CD14-positive monocyte (primary cell): ENCODE measurements around the gene CNR1. TPM values are rescaled to one million over a fixed set of nuclear protein-coding genes. Genes with fewer than 3 reads are reported as not detected.

Source experiments
- DNase-seq, 3 donors: peaks; one replicate each; pipeline ENCODE4 v3.0.0-alpha.2; 2011 to 2022
- H2AFZ ChIP-seq: 2 replicates; pipeline ENCODE4 v1.6.0; 2012; ENCODE audit warnings: mild to moderate bottlenecking, low read depth, low read length, inconsistent platforms; ENCODE audit not compliant: insufficient read depth, poor library complexity, severe bottlenecking
- H3K27ac ChIP-seq, 2 donors: 1 replicate in 1 of 2; 2 replicates in 1 of 2; pipeline ENCODE4 v1.5.1; 2012 to 2013; ENCODE audit warnings: low read length in 2 of 2, control low read depth in 1 of 2, inconsistent platforms in 1 of 2, low read depth in 1 of 2, mild to moderate bottlenecking in 1 of 2
- H3K27me3 ChIP-seq, 2 donors: one replicate each; pipeline versions ENCODE4 v1.6.0 to v1.6.1; 2011 to 2013; ENCODE audit warnings: low read length in 2 of 2; ENCODE audit not compliant: control insufficient read depth in 2 of 2, insufficient read depth in 2 of 2
- H3K36me3 ChIP-seq, 2 donors: replicated peaks in 1 of 2; 1 replicate in 1 of 2; 2 replicates in 1 of 2; pipeline versions ENCODE4 v1.5.1 to v1.6.1; 2012 to 2013; ENCODE audit warnings: low read length in 2 of 2, control low read depth in 1 of 2, inconsistent platforms in 1 of 2, mild to moderate bottlenecking in 1 of 2; ENCODE audit not compliant: insufficient read depth in 2 of 2, control insufficient read depth in 1 of 2
- H3K4me1 ChIP-seq, 2 donors: 1 replicate in 1 of 2; 2 replicates in 1 of 2; pipeline versions ENCODE4 v1.5.1 to v1.6.1; 2012 to 2013; ENCODE audit warnings: low read length in 2 of 2, control low read depth in 1 of 2, inconsistent platforms in 1 of 2, mild to moderate bottlenecking in 1 of 2, moderate library complexity in 1 of 2; ENCODE audit not compliant: insufficient read depth in 2 of 2, control insufficient read depth in 1 of 2
- H3K4me2 ChIP-seq: replicated peaks from 2 replicates; pipeline ENCODE3; 2012; ENCODE audit warnings: low read length, moderate library complexity, mild to moderate bottlenecking; ENCODE audit not compliant: poor library complexity, severe bottlenecking; ENCODE audit errors: extremely low read depth
- H3K4me3 ChIP-seq, 3 experiments: fragments of 200-600 bp in 1 of 3; sonication (generic) in 1 of 3; replicated peaks in 1 of 3; 1 replicate in 2 of 3; 2 replicates in 1 of 3; pipeline ENCODE4 v1.5.1; 2011 to 2013; ENCODE audit warnings: low read length in 3 of 3, mild to moderate bottlenecking in 3 of 3, control low read depth in 2 of 3, low read depth in 2 of 3, inconsistent platforms in 1 of 3, moderate library complexity in 1 of 3
- H3K79me2 ChIP-seq: 2 replicates; pipeline ENCODE4 v1.6.0; 2012; ENCODE audit warnings: mild to moderate bottlenecking, control low read depth, inconsistent platforms, low read length, moderate library complexity; ENCODE audit not compliant: insufficient read depth
- H3K9ac ChIP-seq: 2 replicates; pipeline ENCODE4 v1.6.0; 2017; ENCODE audit warnings: low read length, mild to moderate bottlenecking; ENCODE audit not compliant: insufficient read depth, poor library complexity, severe bottlenecking
- H3K9me3 ChIP-seq, 2 donors: replicated peaks in 1 of 2; 1 replicate in 1 of 2; 2 replicates in 1 of 2; pipeline versions ENCODE4 v1.5.1 to v1.6.1; 2012 to 2013; ENCODE audit warnings: low read length in 2 of 2, control low read depth in 1 of 2; ENCODE audit not compliant: control insufficient read depth in 1 of 2, insufficient read depth in 1 of 2
- H4K20me1 ChIP-seq: 2 replicates; pipeline ENCODE4 v1.6.0; 2012; ENCODE audit warnings: mild to moderate bottlenecking, low read length, control low read depth, moderate library complexity; ENCODE audit not compliant: insufficient read depth
- H3K27ac Mint-ChIP-seq, 7 donors: one replicate each; pipeline ENCODE4 v1.8.0; 2020; ENCODE audit warnings: mild to moderate bottlenecking in 7 of 7, mixed read lengths in 7 of 7, moderate library complexity in 6 of 7, inconsistent platforms in 2 of 7
- H3K27me3 Mint-ChIP-seq, 3 donors: one replicate each; pipeline ENCODE4 v1.8.0; 2021 to 2022; ENCODE audit warnings: low read depth in 3 of 3, mild to moderate bottlenecking in 3 of 3, mixed read lengths in 3 of 3, moderate library complexity in 3 of 3, inconsistent platforms in 1 of 3
- H3K36me3 Mint-ChIP-seq, 2 donors: one replicate each; pipeline ENCODE4 v1.8.0; 2020; ENCODE audit warnings: mixed read lengths in 2 of 2, inconsistent platforms in 1 of 2, mild to moderate bottlenecking in 1 of 2
- H3K4me1 Mint-ChIP-seq: one replicate; pipeline ENCODE4 v1.8.0; 2020; ENCODE audit warnings: mild to moderate bottlenecking, mixed read lengths
- H3K4me3 Mint-ChIP-seq, 2 donors: one replicate each; pipeline ENCODE4 v1.8.0; 2020; ENCODE audit warnings: mild to moderate bottlenecking in 2 of 2, mixed read lengths in 2 of 2, moderate library complexity in 1 of 2
- H3K9me3 Mint-ChIP-seq, 7 donors: one replicate each; pipeline ENCODE4 v1.8.0; 2020 to 2022; ENCODE audit warnings: mixed read lengths in 7 of 7, mild to moderate bottlenecking in 6 of 7, moderate library complexity in 6 of 7, inconsistent platforms in 2 of 7
- WGBS: methylation state at CpG from one replicate; pipeline ENCODE4 v1.1.5; 2013; ENCODE audit warnings: missing lambda C conversion rate; ENCODE audit not compliant: insufficient coverage; 5-methylcytosine and 5-hydroxymethylcytosine counted together
- intact Hi-C, 2 donors: fragments of 100-400 bp; cut with micrococcal nuclease; formaldehyde crosslinking; loops; one replicate each; pipeline versions ENCODE4 v1.15.0 to v1.15.1; 2023
- polyA plus RNA-seq, 3 donors: library from polyadenylated mRNA; depleted of rRNA in 1 of 3; unstranded in 2 of 3; stranded (reverse) in 1 of 3; fragments of 300-500 nt in 2 of 3; fragments of >200 nt in 1 of 3; fragmentation: Illumina TruSeq in 2 of 3; gene quantifications; 1 replicate in 2 of 3; 2 replicates in 1 of 3; pipeline ENCODE4 v1.2.3, GENCODE V29; 2012 to 2021
- TF ChIP-seq, protein P1 (sequence below): fragments of 200-600 bp; IDR thresholded peaks from one replicate; pipeline ENCODE4 v1.8.0; 2022; ENCODE audit warnings: antibody characterized with exemption, mild to moderate bottlenecking

CNR1 gene
- polyA plus RNA-seq, 3 donors = 0.04 to 0.07 TPM; not detected in 1

DNA sequence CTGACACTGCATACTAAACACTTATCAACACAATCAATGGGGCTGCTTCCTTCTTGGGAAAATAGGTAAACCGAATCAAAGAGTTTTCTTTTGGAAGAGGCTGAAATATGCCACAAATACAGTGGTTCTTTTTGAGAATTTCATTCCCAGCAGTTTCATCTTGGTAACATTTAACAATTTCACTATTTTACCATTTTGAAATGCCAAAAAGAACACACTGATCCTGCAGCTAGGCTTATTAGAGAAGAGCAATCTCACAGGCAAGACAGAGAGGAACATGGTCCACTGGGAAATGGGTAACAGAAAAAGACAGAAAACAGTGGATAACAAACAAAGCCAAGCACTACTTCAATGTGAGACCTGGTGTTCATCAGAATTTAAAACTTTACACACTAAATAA, 2.5 kb downstream of the CNR1 start:
- Histone ChIP-seq H3K4me1 (peaks cover 15 to 19% of the 10 kb centered on the region in 2 donors), H3K9ac (no peak overlapping the region), H3K27ac (no peak overlapping the region), H3K79me2 (no peaks in the 10 kb centered on the region), H4K20me1 (no peaks in the 10 kb centered on the region), H3K4me3 (no peak overlapping the region), H2AFZ (no peak overlapping the region), H3K36me3 (no peaks in the 10 kb centered on the region), H3K9me3 (peaks cover 0 to 12% of the 10 kb centered on the region in 2 donors), H3K27me3 (peaks cover 60 to 74% of the 10 kb centered on the region in 2 donors), H3K4me2 (no peak overlapping the region)
- peaks cover 2 to 8% of the 10 kb centered on the region in 2 donors for H3K36me3 Mint-ChIP-seq
- no peak for DNase-seq
- TF ChIP-seq, protein P1, sequence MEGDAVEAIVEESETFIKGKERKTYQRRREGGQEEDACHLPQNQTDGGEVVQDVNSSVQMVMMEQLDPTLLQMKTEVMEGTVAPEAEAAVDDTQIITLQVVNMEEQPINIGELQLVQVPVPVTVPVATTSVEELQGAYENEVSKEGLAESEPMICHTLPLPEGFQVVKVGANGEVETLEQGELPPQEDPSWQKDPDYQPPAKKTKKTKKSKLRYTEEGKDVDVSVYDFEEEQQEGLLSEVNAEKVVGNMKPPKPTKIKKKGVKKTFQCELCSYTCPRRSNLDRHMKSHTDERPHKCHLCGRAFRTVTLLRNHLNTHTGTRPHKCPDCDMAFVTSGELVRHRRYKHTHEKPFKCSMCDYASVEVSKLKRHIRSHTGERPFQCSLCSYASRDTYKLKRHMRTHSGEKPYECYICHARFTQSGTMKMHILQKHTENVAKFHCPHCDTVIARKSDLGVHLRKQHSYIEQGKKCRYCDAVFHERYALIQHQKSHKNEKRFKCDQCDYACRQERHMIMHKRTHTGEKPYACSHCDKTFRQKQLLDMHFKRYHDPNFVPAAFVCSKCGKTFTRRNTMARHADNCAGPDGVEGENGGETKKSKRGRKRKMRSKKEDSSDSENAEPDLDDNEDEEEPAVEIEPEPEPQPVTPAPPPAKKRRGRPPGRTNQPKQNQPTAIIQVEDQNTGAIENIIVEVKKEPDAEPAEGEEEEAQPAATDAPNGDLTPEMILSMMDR = no peak
- peaks cover 14% of the 10 kb centered on the region for H3K4me1 Mint-ChIP-seq
- peak overlapping the region in 1 of 2 donors; percentile 91 for H3K4me3 Mint-ChIP-seq
- WGBS = no CpG with 5 or more reads among the region's 1 CpG
- H3K9me3 Mint-ChIP-seq = peaks cover 0 to 15% (median 7%) of the 10 kb centered on the region in 7 donors
- H3K27ac Mint-ChIP-seq = no peak overlapping the region
- H3K27me3 Mint-ChIP-seq = peaks cover 57 to 63% (median 59%) of the 10 kb centered on the region in 3 donors
- intact Hi-C loops = no loop called here

DNA sequence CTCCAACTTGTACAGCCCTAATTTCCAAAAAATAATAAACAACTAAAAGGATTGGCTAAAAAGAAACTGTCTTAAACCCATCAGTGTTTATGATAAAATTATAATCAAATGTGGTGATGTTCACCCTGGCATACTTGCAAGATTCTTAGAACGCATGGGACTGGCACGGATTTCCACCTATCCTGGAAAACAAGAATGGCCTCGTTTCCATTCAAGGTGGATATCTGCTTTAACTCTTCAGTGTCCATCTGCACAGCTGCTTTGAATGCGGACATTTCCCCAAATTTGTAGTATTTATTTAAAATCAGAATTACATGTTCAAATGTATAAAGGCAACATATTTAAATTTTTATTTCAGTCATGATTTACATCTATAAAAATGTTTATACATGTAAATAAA, 4.2 kb downstream of the CNR1 start:
- Histone ChIP-seq H3K27ac (no peak overlapping the region), H3K4me2 (no peak overlapping the region), H3K27me3 (peaks cover 48 to 59% of the 10 kb centered on the region in 2 donors), H3K4me1 (peaks cover 10 to 16% of the 10 kb centered on the region in 2 donors), H3K79me2 (no peaks in the 10 kb centered on the region), H2AFZ (no peak overlapping the region), H3K36me3 (no peaks in the 10 kb centered on the region), H3K9me3 (peaks cover 0 to 5% of the 10 kb centered on the region in 2 donors), H3K9ac (no peak overlapping the region), H4K20me1 (no peaks in the 10 kb centered on the region), H3K4me3 (no peak overlapping the region)
- peaks cover 0 to 7% (median 2%) of the 10 kb centered on the region in 7 donors for H3K9me3 Mint-ChIP-seq
- H3K27me3 Mint-ChIP-seq = peaks cover 43 to 50% (median 44%) of the 10 kb centered on the region in 3 donors
- DNase-seq = no peak
- intact Hi-C loops = no loop called here
- H3K36me3 Mint-ChIP-seq = peaks cover 0 to 5% of the 10 kb centered on the region in 2 donors
- H3K4me1 Mint-ChIP-seq = peaks cover 11% of the 10 kb centered on the region
- no CpG with 5 or more reads among the region's 4 CpGs for WGBS
- no peak overlapping the region for H3K4me3 Mint-ChIP-seq
- H3K27ac Mint-ChIP-seq = no peak overlapping the region
- TF ChIP-seq, protein P1 = no peak
